HEK293 (cell line): ENCODE data around the gene NOXO1.
A peak's percentile ranks its signal among the peaks of the same experiment; 100 is the strongest.

Experiments
- AEBP2 ChIP-seq: fragments of 450-650 bp; formaldehyde crosslinking; IDR thresholded peaks from 2 replicates; pipeline ENCODE4 v1.5.1; 2016; ENCODE audit warnings: missing biosample characterization, missing genetic modification characterization, borderline replicate concordance
- ELK4 ChIP-seq: IDR thresholded peaks from 2 replicates; pipeline ENCODE4 v1.6.1; 2011; ENCODE audit warnings: mild to moderate bottlenecking, low read depth, low read length, borderline replicate concordance
- GLI4 ChIP-seq: fragments of 450-650 bp; formaldehyde crosslinking; IDR thresholded peaks from 2 replicates; pipeline ENCODE4 v1.5.1; 2016; ENCODE audit warnings: missing biosample characterization, missing genetic modification characterization
- IKZF3 ChIP-seq: fragments of 450-650 bp; IDR thresholded peaks from 2 replicates; pipeline ENCODE4 v1.5.0; 2018; ENCODE audit warnings: missing biosample characterization, mild to moderate bottlenecking, missing genetic modification characterization, moderate library complexity
- KLF16 ChIP-seq: fragments of 450-650 bp; formaldehyde crosslinking; IDR thresholded peaks from 2 replicates; pipeline ENCODE4 v1.5.1; 2017; ENCODE audit warnings: missing biosample characterization, missing genetic modification characterization
- KLF9 ChIP-seq: fragments of 450-650 bp; formaldehyde crosslinking; IDR thresholded peaks from 2 replicates; pipeline ENCODE4 v1.5.1; 2016; ENCODE audit warnings: missing biosample characterization, missing genetic modification characterization, low read depth
- TCF7L2 ChIP-seq: IDR thresholded peaks from 2 replicates; pipeline ENCODE4 v1.6.1; 2011; ENCODE audit warnings: low read depth, mild to moderate bottlenecking, inconsistent platforms, low read length, moderate library complexity, borderline replicate concordance
- ZBTB7A ChIP-seq: fragments of 450-650 bp; formaldehyde crosslinking; IDR thresholded peaks from 2 replicates; pipeline ENCODE4 v1.5.1; 2016; ENCODE audit warnings: low read depth, missing biosample characterization, missing genetic modification characterization
- ZEB2 ChIP-seq: fragments of 450-650 bp; formaldehyde crosslinking; IDR thresholded peaks from 2 replicates; pipeline ENCODE4 v1.5.1; 2016; ENCODE audit warnings: missing biosample characterization, missing genetic modification characterization
- ZFP3 ChIP-seq: fragments of 450-650 bp; formaldehyde crosslinking; IDR thresholded peaks from 2 replicates; pipeline ENCODE4 v1.5.1; 2016; ENCODE audit warnings: low read depth, missing biosample characterization, missing genetic modification characterization
- ZFP41 ChIP-seq: fragments of 450-650 bp; formaldehyde crosslinking; IDR thresholded peaks from 2 replicates; pipeline ENCODE4 v1.5.1; 2016; ENCODE audit warnings: missing biosample characterization, missing genetic modification characterization, borderline replicate concordance
- ZIC2 ChIP-seq: fragments of 450-650 bp; formaldehyde crosslinking; IDR thresholded peaks from 2 replicates; pipeline ENCODE4 v1.5.1; 2016; ENCODE audit warnings: missing biosample characterization, missing genetic modification characterization
- ZNF114 ChIP-seq: fragments of 450-650 bp; formaldehyde crosslinking; IDR thresholded peaks from 2 replicates; pipeline ENCODE4 v1.5.0; 2017; ENCODE audit warnings: missing biosample characterization, missing genetic modification characterization
- ZNF133 ChIP-seq: fragments of 450-650 bp; formaldehyde crosslinking; IDR thresholded peaks from 2 replicates; pipeline ENCODE4 v1.5.1; 2016; ENCODE audit warnings: missing biosample characterization, missing genetic modification characterization
- ZNF138 ChIP-seq: fragments of 450-650 bp; formaldehyde crosslinking; IDR thresholded peaks from 2 replicates; pipeline ENCODE4 v1.5.1; 2016; ENCODE audit warnings: missing biosample characterization, missing genetic modification characterization, borderline replicate concordance
- ZNF16 ChIP-seq: fragments of 450-650 bp; formaldehyde crosslinking; IDR thresholded peaks from 2 replicates; pipeline ENCODE4 v1.5.1; 2016; ENCODE audit warnings: low read depth, missing biosample characterization, missing genetic modification characterization
- ZNF23 ChIP-seq: fragments of 450-650 bp; formaldehyde crosslinking; IDR thresholded peaks from 2 replicates; pipeline ENCODE4 v1.5.1; 2016; ENCODE audit warnings: missing biosample characterization, missing genetic modification characterization, borderline replicate concordance
- ZNF239 ChIP-seq: fragments of 450-650 bp; formaldehyde crosslinking; IDR thresholded peaks from 2 replicates; pipeline ENCODE4 v1.5.1; 2016; ENCODE audit warnings: missing biosample characterization, missing genetic modification characterization
- ZNF302 ChIP-seq: fragments of 450-650 bp; formaldehyde crosslinking; IDR thresholded peaks from 2 replicates; pipeline ENCODE4 v1.5.1; 2016; ENCODE audit warnings: missing biosample characterization, missing genetic modification characterization, low read depth
- ZNF391 ChIP-seq: fragments of 450-650 bp; formaldehyde crosslinking; IDR thresholded peaks from 2 replicates; pipeline ENCODE4 v1.5.1; 2016; ENCODE audit warnings: low read depth, missing biosample characterization, missing genetic modification characterization, borderline replicate concordance
- ZNF548 ChIP-seq: fragments of 450-650 bp; formaldehyde crosslinking; IDR thresholded peaks from 2 replicates; pipeline ENCODE4 v1.5.1; 2016; ENCODE audit warnings: missing biosample characterization, missing genetic modification characterization
- ZNF624 ChIP-seq: fragments of 450-650 bp; formaldehyde crosslinking; IDR thresholded peaks from 2 replicates; pipeline ENCODE4 v1.5.1; 2017; ENCODE audit warnings: missing biosample characterization, missing genetic modification characterization
- ZNF626 ChIP-seq: fragments of 450-650 bp; sonication (Bioruptor Pico); formaldehyde crosslinking; IDR thresholded peaks from 2 replicates; pipeline ENCODE4 v1.5.1; 2018; ENCODE audit warnings: missing biosample characterization, missing genetic modification characterization, inconsistent platforms
- ZNF747 ChIP-seq: fragments of 450-650 bp; formaldehyde crosslinking; IDR thresholded peaks from 2 replicates; pipeline ENCODE4 v1.5.1; 2016; ENCODE audit warnings: missing biosample characterization, missing genetic modification characterization
- ZNF76 ChIP-seq: fragments of 450-650 bp; formaldehyde crosslinking; IDR thresholded peaks from 2 replicates; pipeline ENCODE4; 2016; ENCODE audit warnings: low read depth, missing biosample characterization, missing genetic modification characterization, borderline replicate concordance
- ZNF791 ChIP-seq: fragments of 450-650 bp; formaldehyde crosslinking; IDR thresholded peaks from 2 replicates; pipeline ENCODE4 v1.5.1; 2016; ENCODE audit warnings: missing biosample characterization, missing genetic modification characterization
- TF ChIP-seq, protein P1 (sequence below): fragments of 450-650 bp; formaldehyde crosslinking; IDR thresholded peaks from 2 replicates; pipeline ENCODE4 v1.5.0; 2017; ENCODE audit warnings: missing biosample characterization, missing genetic modification characterization, borderline replicate concordance
- TF ChIP-seq, protein P2 (sequence below): fragments of 450-650 bp; formaldehyde crosslinking; IDR thresholded peaks from 2 replicates; pipeline ENCODE4 v1.5.1; 2016; ENCODE audit warnings: missing biosample characterization, missing genetic modification characterization
- TF ChIP-seq, protein P3 (sequence below): fragments of 450-650 bp; formaldehyde crosslinking; IDR thresholded peaks from 2 replicates; pipeline ENCODE4 v1.5.1; 2016; ENCODE audit warnings: missing biosample characterization, missing genetic modification characterization, low read depth
- TF ChIP-seq, protein P4 (sequence below): fragments of 450-650 bp; formaldehyde crosslinking; IDR thresholded peaks from 2 replicates; pipeline ENCODE4 v1.5.1; 2016; ENCODE audit warnings: missing biosample characterization, missing genetic modification characterization

NOXO1 gene

GRCh38 chr16:2027024-2028010 is 46.0 kb upstream of the NOXO1 start (continued):
- TF ChIP-seq AEBP2 (tag by site-specific recombination) (no peak), KLF16 (tag by site-specific recombination) (no peak), ZFP41 (no peak), KLF9 (peak; percentile 51; the same call in 1 of the 2 replicates), TCF7L2 (no peak), ZNF624 (tag by site-specific recombination) (no peak), ZFP3 (tag by site-specific recombination) (no peak), ZNF114 (tag by site-specific recombination) (no peak), ZNF76 (tag by site-specific recombination) (no peak), ZNF548 (tag by site-specific recombination) (no peak), ZEB2 (tag by site-specific recombination) (peak; percentile 52; the same call in 1 of the 2 replicates), GLI4 (no peak), ZNF626 (tag by site-specific recombination) (no peak), ZNF391 (tag by site-specific recombination) (no peak), IKZF3 (no peak), ZNF791 (no peak), ZIC2 (tag by site-specific recombination) (peak; percentile 31; the same call in 1 of the 2 replicates), ZNF23 (tag by site-specific recombination) (no peak), ZBTB7A (tag by site-specific recombination) (0 out of 2 replicates have a peak, but pooled peaks have one; percentile 33), ZNF239 (tag by site-specific recombination) (no peak), ZNF138 (tag by site-specific recombination) (no peak), ZNF302 (tag by site-specific recombination) (no peak), ELK4 (no peak), ZNF747 (tag by site-specific recombination) (no peak), ZNF16 (tag by site-specific recombination) (no peak), ZNF133 (no peak)
- TF ChIP-seq, protein P1, sequence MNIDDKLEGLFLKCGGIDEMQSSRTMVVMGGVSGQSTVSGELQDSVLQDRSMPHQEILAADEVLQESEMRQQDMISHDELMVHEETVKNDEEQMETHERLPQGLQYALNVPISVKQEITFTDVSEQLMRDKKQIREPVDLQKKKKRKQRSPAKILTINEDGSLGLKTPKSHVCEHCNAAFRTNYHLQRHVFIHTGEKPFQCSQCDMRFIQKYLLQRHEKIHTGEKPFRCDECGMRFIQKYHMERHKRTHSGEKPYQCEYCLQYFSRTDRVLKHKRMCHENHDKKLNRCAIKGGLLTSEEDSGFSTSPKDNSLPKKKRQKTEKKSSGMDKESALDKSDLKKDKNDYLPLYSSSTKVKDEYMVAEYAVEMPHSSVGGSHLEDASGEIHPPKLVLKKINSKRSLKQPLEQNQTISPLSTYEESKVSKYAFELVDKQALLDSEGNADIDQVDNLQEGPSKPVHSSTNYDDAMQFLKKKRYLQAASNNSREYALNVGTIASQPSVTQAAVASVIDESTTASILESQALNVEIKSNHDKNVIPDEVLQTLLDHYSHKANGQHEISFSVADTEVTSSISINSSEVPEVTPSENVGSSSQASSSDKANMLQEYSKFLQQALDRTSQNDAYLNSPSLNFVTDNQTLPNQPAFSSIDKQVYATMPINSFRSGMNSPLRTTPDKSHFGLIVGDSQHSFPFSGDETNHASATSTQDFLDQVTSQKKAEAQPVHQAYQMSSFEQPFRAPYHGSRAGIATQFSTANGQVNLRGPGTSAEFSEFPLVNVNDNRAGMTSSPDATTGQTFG (tag by site-specific recombination), result no peak
- TF ChIP-seq, protein P2, sequence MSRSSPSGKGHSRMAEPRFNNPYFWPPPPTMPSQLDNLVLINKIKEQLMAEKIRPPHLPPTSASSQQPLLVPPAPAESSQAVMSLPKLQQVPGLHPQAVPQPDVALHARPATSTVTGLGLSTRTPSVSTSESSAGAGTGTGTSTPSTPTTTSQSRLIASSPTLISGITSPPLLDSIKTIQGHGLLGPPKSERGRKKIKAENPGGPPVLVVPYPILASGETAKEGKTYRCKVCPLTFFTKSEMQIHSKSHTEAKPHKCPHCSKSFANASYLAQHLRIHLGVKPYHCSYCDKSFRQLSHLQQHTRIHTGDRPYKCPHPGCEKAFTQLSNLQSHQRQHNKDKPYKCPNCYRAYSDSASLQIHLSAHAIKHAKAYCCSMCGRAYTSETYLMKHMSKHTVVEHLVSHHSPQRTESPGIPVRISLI (tag by site-specific recombination), result no peak
- TF ChIP-seq, protein P3, sequence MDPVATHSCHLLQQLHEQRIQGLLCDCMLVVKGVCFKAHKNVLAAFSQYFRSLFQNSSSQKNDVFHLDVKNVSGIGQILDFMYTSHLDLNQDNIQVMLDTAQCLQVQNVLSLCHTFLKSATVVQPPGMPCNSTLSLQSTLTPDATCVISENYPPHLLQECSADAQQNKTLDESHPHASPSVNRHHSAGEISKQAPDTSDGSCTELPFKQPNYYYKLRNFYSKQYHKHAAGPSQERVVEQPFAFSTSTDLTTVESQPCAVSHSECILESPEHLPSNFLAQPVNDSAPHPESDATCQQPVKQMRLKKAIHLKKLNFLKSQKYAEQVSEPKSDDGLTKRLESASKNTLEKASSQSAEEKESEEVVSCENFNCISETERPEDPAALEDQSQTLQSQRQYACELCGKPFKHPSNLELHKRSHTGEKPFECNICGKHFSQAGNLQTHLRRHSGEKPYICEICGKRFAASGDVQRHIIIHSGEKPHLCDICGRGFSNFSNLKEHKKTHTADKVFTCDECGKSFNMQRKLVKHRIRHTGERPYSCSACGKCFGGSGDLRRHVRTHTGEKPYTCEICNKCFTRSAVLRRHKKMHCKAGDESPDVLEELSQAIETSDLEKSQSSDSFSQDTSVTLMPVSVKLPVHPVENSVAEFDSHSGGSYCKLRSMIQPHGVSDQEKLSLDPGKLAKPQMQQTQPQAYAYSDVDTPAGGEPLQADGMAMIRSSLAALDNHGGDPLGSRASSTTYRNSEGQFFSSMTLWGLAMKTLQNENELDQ (tag by site-specific recombination), result no peak
- TF ChIP-seq, protein P4, sequence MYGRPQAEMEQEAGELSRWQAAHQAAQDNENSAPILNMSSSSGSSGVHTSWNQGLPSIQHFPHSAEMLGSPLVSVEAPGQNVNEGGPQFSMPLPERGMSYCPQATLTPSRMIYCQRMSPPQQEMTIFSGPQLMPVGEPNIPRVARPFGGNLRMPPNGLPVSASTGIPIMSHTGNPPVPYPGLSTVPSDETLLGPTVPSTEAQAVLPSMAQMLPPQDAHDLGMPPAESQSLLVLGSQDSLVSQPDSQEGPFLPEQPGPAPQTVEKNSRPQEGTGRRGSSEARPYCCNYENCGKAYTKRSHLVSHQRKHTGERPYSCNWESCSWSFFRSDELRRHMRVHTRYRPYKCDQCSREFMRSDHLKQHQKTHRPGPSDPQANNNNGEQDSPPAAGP (tag by site-specific recombination), result peak; percentile 39
